ENCODE results near the gene HIVEP2. TPM values are rescaled to one million over a fixed set of nuclear protein-coding genes. Genes with fewer than 3 reads are reported as not detected.
A peak's percentile ranks its signal among the peaks of the same experiment; 100 is the strongest.

HIVEP2 gene
- total RNA-seq, 2 experiments from 2014 or later = 48.4 to 48.6 TPM

- peaks cover 11% of the 10 kb centered on the region for H3K36me3 ChIP-seq (ENCODE audit: insufficient read depth, low read length)
- Mint-ChIP-seq H3K36me3 (ENCODE audit: low read depth) (peaks cover 36% of the 10 kb centered on the region), H3K4me3 (peak overlapping the region; percentile 84), H3K9me3 (no peaks in the 10 kb centered on the region), H3K27ac (peak overlapping the region; percentile 82), H3K4me1 (ENCODE audit: low read depth) (peaks cover 82% of the 10 kb centered on the region), H3K27me3 (no peaks in the 10 kb centered on the region)
- ChIA-PET POLR2A (interaction anchor here (0.6 to 3.6 kb wide), 22 partner anchors 9 to 632 kb away, joined by 3 to 45 read pairs (median 4); partner anchors contain the start of gene HIVEP2), CTCF (interaction anchor here (0.7 to 1.6 kb wide), 5 partner anchors 24 to 607 kb away, joined by 3 to 5 read pairs (median 3); no protein-coding TSS in a partner anchor)
- no peak for TF ChIP-seq CTCF (IDR thresholded peaks at IDR 0.05)
- ATAC-seq (ENCODE audit: poor library complexity) (peak; percentile 41), DNase-seq (peak in 3 of 14 experiments; percentile 32 to 49 (median 40))
- H3K27me3 ChIP-seq (ENCODE audit: control insufficient read depth in 1 of 2, insufficient read depth in 2 of 2, low read length in 2 of 2) = no peaks in the 10 kb centered on the region
- peaks cover 53% of the 10 kb centered on the region for H3K4me1 ChIP-seq (ENCODE audit: insufficient read depth, low read length)
- H3K9me3 ChIP-seq (ENCODE audit: control insufficient read depth in 1 of 2, insufficient read depth in 1 of 2, low read length in 2 of 2) = no peaks in the 10 kb centered on the region
- peak overlapping the region; percentile 45 for H3K4me3 ChIP-seq (ENCODE audit: low read length)
- H3K27ac ChIP-seq (ENCODE audit: low read depth in 1 of 2, low read length in 2 of 2) = peak overlapping the region; percentile 75 to 84
- intact Hi-C loops (cut with DNase I, micrococcal nuclease) = loop anchor here in 1 of 2 experiments (2.0 to 5.0 kb wide), 3 partner anchors 22 to 64 kb away; no protein-coding TSS in a partner anchor
Observed at GRCh38 chr6:142820338-142821051, 124.5 kb downstream of the HIVEP2 start.

GRCh38 chr6:142819603-142820337 lies 125.2 kb downstream of the HIVEP2 start:
- peak overlapping the region; percentile 75 to 84 for H3K27ac ChIP-seq (ENCODE audit: low read depth in 1 of 2, low read length in 2 of 2)
- peaks cover 14% of the 10 kb centered on the region for H3K36me3 ChIP-seq (ENCODE audit: insufficient read depth, low read length)
- CTCF ChIA-PET = interaction anchor here (0.7 to 1.6 kb wide), 7 partner anchors 16 to 607 kb away, joined by 3 to 5 read pairs (median 3); no protein-coding TSS in a partner anchor
- Mint-ChIP-seq H3K9me3 (no peaks in the 10 kb centered on the region), H3K27ac (peak overlapping the region; percentile 82), H3K4me1 (ENCODE audit: low read depth) (peaks cover 82% of the 10 kb centered on the region), H3K36me3 (ENCODE audit: low read depth) (peaks cover 41% of the 10 kb centered on the region), H3K4me3 (peak overlapping the region; percentile 84), H3K27me3 (no peaks in the 10 kb centered on the region)
- peaks cover 52% of the 10 kb centered on the region for H3K4me1 ChIP-seq (ENCODE audit: insufficient read depth, low read length)
- H3K9me3 ChIP-seq (ENCODE audit: control insufficient read depth in 1 of 2, insufficient read depth in 1 of 2, low read length in 2 of 2) = no peaks in the 10 kb centered on the region
- DNase-seq = peak in 5 of 14 experiments; percentile 13 to 84 (median 75)
- peak; percentile 51 for ATAC-seq (ENCODE audit: poor library complexity)
- intact Hi-C loops (cut with DNase I, micrococcal nuclease) = loop anchor here in 1 of 2 experiments (2.0 to 5.0 kb wide), 4 partner anchors 23 to 65 kb away; no protein-coding TSS in a partner anchor
- no peaks in the 10 kb centered on the region for H3K27me3 ChIP-seq (ENCODE audit: control insufficient read depth in 1 of 2, insufficient read depth in 2 of 2, low read length in 2 of 2)
- H3K4me3 ChIP-seq (ENCODE audit: low read length) = peak overlapping the region; percentile 45
- POLR2A ChIA-PET = interaction anchor here (0.7 to 3.6 kb wide), 26 partner anchors 8 to 135 kb away, joined by 3 to 45 read pairs (median 4); partner anchors contain the start of gene HIVEP2
- TF ChIP-seq CTCF (IDR thresholded peaks at IDR 0.05) = no peak

GRCh38 chr6:142816486-142816885 lies 128.5 kb downstream of the HIVEP2 start:
- no peak for TF ChIP-seq CTCF (IDR thresholded peaks at IDR 0.05)
- POLR2A ChIA-PET = interaction anchor here (0.7 to 1.5 kb wide), 4 partner anchors 10 to 69 kb away, joined by 3 to 4 read pairs (median 3); no protein-coding TSS in a partner anchor
- Mint-ChIP-seq H3K36me3 (ENCODE audit: low read depth) (peaks cover 48% of the 10 kb centered on the region), H3K9me3 (no peaks in the 10 kb centered on the region), H3K27ac (peak overlapping the region; percentile 76), H3K27me3 (no peaks in the 10 kb centered on the region), H3K4me1 (ENCODE audit: low read depth) (peaks cover 86% of the 10 kb centered on the region), H3K4me3 (no peak overlapping the region)
- intact Hi-C loops (cut with DNase I, micrococcal nuclease) = loop anchor here in 1 of 2 experiments (5.0 kb wide), 1 partner anchor 44 kb away; no protein-coding TSS in a partner anchor
- peaks cover 4% of the 10 kb centered on the region for H3K36me3 ChIP-seq (ENCODE audit: insufficient read depth, low read length)
- H3K27ac ChIP-seq (ENCODE audit: low read depth in 1 of 2, low read length in 2 of 2) = no peak overlapping the region
- no peaks in the 10 kb centered on the region for H3K27me3 ChIP-seq (ENCODE audit: control insufficient read depth in 1 of 2, insufficient read depth in 2 of 2, low read length in 2 of 2)
- H3K9me3 ChIP-seq (ENCODE audit: control insufficient read depth in 1 of 2, insufficient read depth in 1 of 2, low read length in 2 of 2) = no peaks in the 10 kb centered on the region
- peaks cover 37% of the 10 kb centered on the region for H3K4me1 ChIP-seq (ENCODE audit: insufficient read depth, low read length)
- H3K4me3 ChIP-seq (ENCODE audit: low read length) = no peak overlapping the region
- CTCF ChIA-PET = no interaction called here
- no peak for DNase-seq
- ATAC-seq (ENCODE audit: poor library complexity) = no peak
